NCI-H69 (cell line): ENCODE data around the gene EOMES.

Experiments used
- DNase-seq: peaks from one replicate; lab custom pipeline; 2025; lab: John Stamatoyannopoulos, UW

The EOMES gene

GRCh38 chr3:27720899-27721716 lies 1.0 kb downstream of the EOMES start:
- peak; percentile 11 for DNase-seq

- no peak for DNase-seq
Measured at GRCh38 chr3:27719314-27720003, 2.7 kb downstream of the EOMES start.

GRCh38 chr3:27718459-27718858 lies 3.7 kb downstream of the EOMES start:
- no peak for DNase-seq

- DNase-seq = no peak
Measured at GRCh38 chr3:27717200-27717852, 4.8 kb downstream of the EOMES start.

GRCh38 chr3:27716309-27716708 lies 5.8 kb downstream of the EOMES start:
- no peak for DNase-seq

- DNase-seq = no peak
Measured at GRCh38 chr3:27715863-27716262, 6.3 kb downstream of the EOMES start.

GRCh38 chr3:27715454-27715806 lies 6.7 kb downstream of the EOMES start:
- DNase-seq = no peak

- no peak for DNase-seq
Measured at GRCh38 chr3:27714692-27715453, 7.2 kb downstream of the EOMES start.

GRCh38 chr3:27714146-27714526 lies 8.0 kb downstream of the EOMES start:
- no peak for DNase-seq

GRCh38 chr3:27713435-27714145 lies 8.5 kb downstream of the EOMES start:
- DNase-seq = no peak

- no peak for DNase-seq
Measured at GRCh38 chr3:27713078-27713423, 9.1 kb downstream of the EOMES start.

- DNase-seq = peak; percentile 58
Measured at GRCh38 chr3:27712136-27713077, 9.7 kb downstream of the EOMES start.

- no peak for DNase-seq
Measured at GRCh38 chr3:27708250-27708649, 13.9 kb downstream of the EOMES start.

- no peak for DNase-seq
Measured at GRCh38 chr3:27699067-27699466, 23.1 kb downstream of the EOMES start.

GRCh38 chr3:27696906-27697305 lies 25.2 kb downstream of the EOMES start:
- DNase-seq = peak; percentile 10

GRCh38 chr3:27695636-27696035 lies 26.5 kb downstream of the EOMES start:
- no peak for DNase-seq

- no peak for DNase-seq
Measured at GRCh38 chr3:27688053-27688452, 34.1 kb downstream of the EOMES start.

GRCh38 chr3:27686642-27687041 lies 35.5 kb downstream of the EOMES start:
- no peak for DNase-seq

GRCh38 chr3:27685474-27685873 lies 36.6 kb downstream of the EOMES start:
- no peak for DNase-seq

- no peak for DNase-seq
Measured at GRCh38 chr3:27684302-27684701, 37.8 kb downstream of the EOMES start.
